HUES64 (cell line): ENCODE measurements around the gene KLF13. TPM values are rescaled to one million over a fixed set of nuclear protein-coding genes. Genes with fewer than 3 reads are reported as not detected.

Experiments
- H3K27ac ChIP-seq: 2 replicates; pipeline ENCODE4 v1.7.0; 2013; ENCODE audit warnings: low read depth, low read length, inconsistent platforms
- H3K27me3 ChIP-seq: 2 replicates; pipeline ENCODE4 v1.6.1; 2013; ENCODE audit warnings: mild to moderate bottlenecking, low read length; ENCODE audit not compliant: insufficient read depth
- H3K36me3 ChIP-seq: 2 replicates; pipeline ENCODE4 v1.6.1; 2013; ENCODE audit warnings: mild to moderate bottlenecking, low read length; ENCODE audit not compliant: insufficient read depth
- H3K4me1 ChIP-seq: 2 replicates; pipeline ENCODE4 v1.6.1; 2013; ENCODE audit warnings: mild to moderate bottlenecking, low read length, moderate library complexity; ENCODE audit not compliant: insufficient read depth
- H3K4me3 ChIP-seq: 2 replicates; pipeline ENCODE4 v1.5.1; 2013; ENCODE audit warnings: mild to moderate bottlenecking, low read length, moderate library complexity
- H3K9ac ChIP-seq: 2 replicates; pipeline ENCODE4 v1.6.1; 2013; ENCODE audit warnings: mild to moderate bottlenecking, low read depth, low read length
- H3K9me3 ChIP-seq: 2 replicates; pipeline ENCODE4 v1.6.1; 2013; ENCODE audit warnings: low read depth, low read length; ENCODE audit not compliant: insufficient read depth
- WGBS: fragments of 150-250, 120-280 bp; methylation state at CpG from one replicate; pipeline ENCODE4 v1.1.7; 2013; ENCODE audit warnings: missing lambda C conversion rate; 5-methylcytosine and 5-hydroxymethylcytosine counted together
- polyA plus RNA-seq, 2 experiments: library from polyadenylated mRNA; stranded (reverse); fragments of 50-300 nt; gene quantifications; one replicate each; pipeline ENCODE4 v1.2.3, GENCODE V29; 2013

The KLF13 gene
- 27.7 TPM for polyA plus RNA-seq (2013, experiment 1 of 2)
- polyA plus RNA-seq (2013, experiment 2 of 2): 33.5 TPM

DNA sequence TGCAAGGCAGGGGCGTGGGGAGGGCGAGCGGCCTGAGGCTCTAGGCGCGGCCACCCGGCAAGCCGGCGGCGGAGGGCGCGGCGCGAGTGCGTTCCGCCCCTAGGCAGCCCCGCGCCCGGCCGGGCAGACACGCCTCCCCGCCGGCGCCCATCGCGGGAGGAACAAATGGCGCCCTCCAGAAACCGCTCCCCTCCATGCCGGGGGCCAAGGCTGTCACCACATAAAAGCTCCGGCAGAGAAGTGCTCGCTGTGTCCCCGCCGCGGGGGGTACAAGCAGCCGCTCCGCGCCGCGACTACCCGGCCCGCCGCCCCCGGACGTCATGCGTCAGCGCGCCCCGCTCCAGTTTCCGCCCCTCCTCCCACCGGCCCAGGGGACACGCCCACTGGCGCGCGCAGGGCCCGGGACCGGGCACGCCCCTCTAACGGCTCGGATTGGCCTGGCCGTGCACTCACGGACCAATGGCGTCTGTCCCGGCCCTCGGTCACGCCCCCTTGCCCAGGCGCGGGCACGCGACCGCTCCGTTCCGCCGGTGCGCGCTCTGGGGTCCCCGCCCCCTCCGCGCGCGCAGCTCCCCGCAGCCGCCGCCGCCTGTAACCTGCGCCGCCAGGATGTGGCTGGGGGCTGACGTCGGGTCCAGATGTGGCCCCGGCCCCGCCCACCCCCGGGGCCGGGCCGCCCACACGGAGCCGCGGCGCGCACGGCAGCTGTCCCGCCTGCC, at the start of gene KLF13:
KLF13 (plus strand) TSS at position 680 of the 719 bp plus-strand sequence. CDS start 378 bp downstream, outside the sequence.
- H3K4me1 ChIP-seq: peaks cover 16% of the 10 kb centered on the region
- H3K9ac ChIP-seq: peak within 1 kb of the TSS; percentile 70
- peaks cover 25% of the 10 kb centered on the region for H3K27me3 ChIP-seq
- H3K36me3 ChIP-seq: no peaks in the 10 kb centered on the region
- H3K9me3 ChIP-seq: 0 out of 2 replicates have a peak, but pooled peaks cover 2% of the 10 kb centered on the region
- peak within 1 kb of the TSS; percentile 86; the same call in 1 of the 2 replicates for H3K27ac ChIP-seq
- WGBS: under 1% methylated on average over 99 of the region's 99 CpGs
- H3K4me3 ChIP-seq: peak within 1 kb of the TSS; percentile 78

DNA sequence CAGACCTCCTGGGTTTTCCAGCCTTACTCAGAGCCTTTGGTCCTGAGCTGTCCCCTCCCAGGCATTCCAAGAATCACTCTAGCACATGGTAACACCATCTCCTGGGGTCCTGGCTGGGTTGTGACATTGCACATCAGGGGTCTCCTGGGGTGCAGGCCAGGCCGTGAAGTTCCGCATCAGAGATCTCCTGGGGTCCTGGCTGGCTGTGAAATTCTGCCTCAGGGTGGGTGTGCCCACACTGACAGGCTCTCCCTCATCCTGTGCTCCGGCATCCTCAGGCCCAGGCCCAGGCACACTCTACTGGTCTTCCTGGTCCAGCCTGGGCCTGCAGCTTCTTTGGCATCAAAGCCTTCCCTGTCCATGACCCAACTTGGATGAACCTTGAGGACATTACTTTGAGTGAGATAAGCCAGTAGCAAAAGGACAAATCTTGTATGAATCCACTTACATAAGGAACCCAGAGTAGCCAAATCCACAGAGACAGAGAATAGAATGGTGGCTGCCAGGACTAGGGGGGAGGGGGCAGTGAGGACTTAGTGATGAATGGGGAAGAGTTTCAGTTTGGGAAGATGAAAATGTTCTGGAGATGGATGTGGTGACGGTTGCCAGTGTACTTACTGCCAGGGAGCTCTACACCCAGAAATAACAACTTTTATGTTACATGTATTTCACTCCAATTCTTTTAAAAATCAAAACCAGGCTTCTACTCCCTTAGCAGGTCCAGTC, 49.1 kb upstream of the KLF13 start:
- no peaks in the 10 kb centered on the region for H3K9me3 ChIP-seq
- no peaks in the 10 kb centered on the region for H3K36me3 ChIP-seq
- no peaks in the 10 kb centered on the region for H3K4me1 ChIP-seq
- no peak overlapping the region for H3K9ac ChIP-seq
- H3K27ac ChIP-seq: no peak overlapping the region
- no peaks in the 10 kb centered on the region for H3K27me3 ChIP-seq
- H3K4me3 ChIP-seq: no peak overlapping the region
- WGBS: 94% methylated on average over 4 of the region's 4 CpGs

- Histone ChIP-seq H3K4me1 (no peaks in the 10 kb centered on the region), H3K4me3 (no peak overlapping the region), H3K9ac (no peak overlapping the region), H3K9me3 (no peaks in the 10 kb centered on the region), H3K27ac (no peak overlapping the region), H3K36me3 (no peaks in the 10 kb centered on the region), H3K27me3 (no peaks in the 10 kb centered on the region)
- WGBS: 83% methylated on average over 6 of the region's 6 CpGs
Observed at GRCh38 chr15:31278061-31278445, 48.6 kb upstream of the KLF13 start.

DNA sequence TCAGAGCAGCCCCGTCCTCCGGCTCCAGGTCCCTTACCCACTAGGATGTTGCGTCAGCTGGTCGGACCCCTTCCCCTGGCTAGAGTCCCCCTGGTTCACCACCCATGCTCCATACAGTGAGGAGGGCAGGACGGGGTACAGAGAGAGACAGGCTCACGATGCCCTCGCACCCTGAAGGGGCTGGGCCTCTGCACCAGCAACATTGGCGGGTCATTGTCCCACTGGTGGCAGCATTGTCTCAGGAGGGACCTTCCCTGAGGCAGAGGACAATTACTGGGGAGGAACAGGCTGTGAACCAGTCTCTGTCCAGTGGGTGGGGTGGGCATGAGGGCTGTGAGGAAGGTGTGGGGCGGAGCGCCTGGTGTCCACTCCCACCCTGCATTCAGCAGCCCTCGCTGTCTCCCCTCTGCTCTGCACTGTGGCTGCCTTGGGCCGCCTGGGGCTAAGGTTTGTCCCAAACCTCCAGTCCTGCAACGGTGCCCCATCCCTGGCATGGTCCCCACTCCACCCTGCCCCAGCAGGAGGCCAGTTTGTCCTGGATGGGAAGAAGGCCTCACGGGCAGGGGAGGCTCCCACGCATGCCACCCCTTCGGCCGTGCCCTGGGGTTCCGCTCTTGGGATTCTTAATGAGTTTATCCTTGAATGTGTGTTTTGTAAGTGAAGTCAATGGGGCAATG, 48.0 kb upstream of the KLF13 start:
- Histone ChIP-seq H3K36me3 (no peaks in the 10 kb centered on the region), H3K27ac (no peak overlapping the region), H3K4me1 (no peaks in the 10 kb centered on the region), H3K9me3 (no peaks in the 10 kb centered on the region), H3K27me3 (no peaks in the 10 kb centered on the region), H3K4me3 (no peak overlapping the region), H3K9ac (no peak overlapping the region)
- 95% methylated on average over 18 of the region's 18 CpGs for WGBS

DNA sequence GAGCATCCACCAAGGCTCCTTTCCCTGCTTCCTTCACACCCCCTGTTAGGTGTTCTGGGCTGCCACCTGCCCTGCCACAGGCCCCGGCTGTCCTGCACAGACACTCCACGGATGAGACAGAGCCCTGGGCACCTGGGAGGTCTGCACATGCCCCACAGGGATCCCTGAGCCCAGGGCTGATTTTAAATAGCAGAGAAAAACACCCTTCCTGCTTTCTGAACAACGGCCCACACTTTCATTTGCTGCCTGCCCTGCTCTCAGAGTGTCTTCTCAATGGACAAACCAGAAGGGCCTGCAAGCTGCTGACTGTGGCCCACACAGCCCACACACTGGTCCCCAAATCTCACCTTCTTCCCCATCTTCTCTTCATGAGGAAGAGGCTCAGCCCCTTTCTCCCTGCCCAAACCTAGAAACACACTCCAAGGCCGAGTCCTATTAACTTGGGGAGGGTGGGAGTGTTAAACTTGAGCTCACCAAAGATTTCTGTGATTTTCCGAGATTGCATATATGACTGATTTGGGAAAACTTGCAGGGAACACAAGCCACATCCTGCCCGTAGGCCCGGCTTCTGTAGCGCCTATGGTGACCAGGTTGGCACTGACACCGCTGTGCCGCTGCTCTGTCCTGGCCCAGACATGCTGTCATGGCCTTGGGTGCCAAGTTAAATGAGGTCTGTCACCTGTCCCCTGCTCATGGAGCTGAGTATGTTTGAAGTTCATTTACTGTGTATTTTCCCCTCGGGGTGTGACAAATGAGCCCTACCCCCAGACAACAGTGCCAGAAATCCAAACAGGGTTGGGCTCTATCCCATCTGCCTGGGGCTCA, 47.2 kb upstream of the KLF13 start:
- Histone ChIP-seq H3K9ac (no peak overlapping the region), H3K4me1 (no peaks in the 10 kb centered on the region), H3K9me3 (no peaks in the 10 kb centered on the region), H3K4me3 (no peak overlapping the region), H3K36me3 (no peaks in the 10 kb centered on the region), H3K27ac (no peak overlapping the region), H3K27me3 (no peaks in the 10 kb centered on the region)
- WGBS: 91% methylated on average over 11 of the region's 11 CpGs

GRCh38 chr15:31280046-31280830, 46.4 kb upstream of the KLF13 start:
- no peak overlapping the region for H3K9ac ChIP-seq
- 87% methylated on average over 16 of the region's 16 CpGs for WGBS

GRCh38 chr15:31280831-31281216, 45.8 kb upstream of the KLF13 start:
- no peaks in the 10 kb centered on the region for H3K4me1 ChIP-seq
- WGBS: 91% methylated on average over 6 of the region's 6 CpGs

More at GRCh38 chr15:31280046-31280830, 46.4 kb upstream of the KLF13 start:
- H3K27me3 ChIP-seq: no peaks in the 10 kb centered on the region
- H3K4me3 ChIP-seq: no peak overlapping the region
- H3K4me1 ChIP-seq: no peaks in the 10 kb centered on the region
- H3K9me3 ChIP-seq: no peaks in the 10 kb centered on the region
- no peaks in the 10 kb centered on the region for H3K36me3 ChIP-seq
- H3K27ac ChIP-seq: no peak overlapping the region

DNA sequence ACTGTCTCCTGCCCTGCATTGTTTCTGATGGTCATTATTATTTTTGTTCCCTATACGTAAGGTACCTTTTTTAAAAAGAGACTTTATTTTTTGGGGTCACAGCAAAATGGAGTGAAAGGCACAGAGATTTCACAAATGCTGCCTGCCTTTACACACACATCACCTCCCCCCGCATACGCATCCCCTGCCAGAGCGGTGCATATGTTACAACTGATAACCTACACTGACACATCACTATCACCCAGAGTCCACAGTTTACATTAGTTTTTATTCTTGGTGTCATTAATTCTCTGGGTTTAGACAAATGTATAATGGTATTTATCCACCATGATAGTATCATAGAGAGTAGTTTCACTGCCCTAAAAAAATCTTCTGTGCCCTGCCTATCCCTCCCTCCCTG, 43.6 kb upstream of the KLF13 start:
- H3K4me1 ChIP-seq: no peaks in the 10 kb centered on the region
- H3K36me3 ChIP-seq: no peaks in the 10 kb centered on the region
- WGBS: 98% methylated on average over 4 of the region's 4 CpGs
- no peaks in the 10 kb centered on the region for H3K27me3 ChIP-seq
- no peak overlapping the region for H3K27ac ChIP-seq
- no peak overlapping the region for H3K4me3 ChIP-seq
- no peak overlapping the region for H3K9ac ChIP-seq
- H3K9me3 ChIP-seq: no peaks in the 10 kb centered on the region

More at GRCh38 chr15:31280831-31281216, 45.8 kb upstream of the KLF13 start:
- Histone ChIP-seq H3K9me3 (no peaks in the 10 kb centered on the region), H3K36me3 (no peaks in the 10 kb centered on the region), H3K27me3 (no peaks in the 10 kb centered on the region), H3K27ac (no peak overlapping the region), H3K9ac (no peak overlapping the region), H3K4me3 (no peak overlapping the region)

DNA sequence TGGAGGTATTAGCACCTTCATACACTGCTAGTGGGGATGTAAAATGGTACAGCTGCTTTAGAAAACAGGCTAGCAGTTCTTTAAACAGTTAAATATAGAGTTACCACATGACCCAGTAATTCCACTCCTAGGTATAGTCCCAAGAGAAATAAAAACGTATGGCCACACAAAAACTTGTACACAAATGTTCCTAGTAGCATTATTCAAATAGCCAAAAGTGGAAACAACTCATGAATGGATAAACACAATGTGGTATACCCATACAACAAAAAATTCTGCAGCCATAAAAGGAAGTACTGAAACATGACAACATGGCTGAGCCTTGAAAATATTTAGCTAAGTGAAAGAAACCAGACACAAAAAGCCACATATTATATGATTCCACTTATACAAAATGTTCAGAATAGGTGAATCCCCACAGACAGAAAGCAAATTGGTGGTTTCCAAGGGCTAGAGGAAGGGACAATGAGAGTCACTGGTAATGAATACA, 40.8 kb upstream of the KLF13 start:
- WGBS: 75% methylated on average over 1 of the region's 1 CpG
- Histone ChIP-seq H3K9me3 (no peaks in the 10 kb centered on the region), H3K4me1 (no peaks in the 10 kb centered on the region), H3K36me3 (no peaks in the 10 kb centered on the region), H3K4me3 (no peak overlapping the region), H3K27me3 (no peaks in the 10 kb centered on the region), H3K9ac (no peak overlapping the region), H3K27ac (no peak overlapping the region)

- H3K9me3 ChIP-seq: no peaks in the 10 kb centered on the region
- no peaks in the 10 kb centered on the region for H3K27me3 ChIP-seq
- 0 out of 2 replicates have a peak, but pooled peaks cover 6% of the 10 kb centered on the region for H3K4me1 ChIP-seq
- H3K36me3 ChIP-seq: no peaks in the 10 kb centered on the region
- no peak overlapping the region for H3K27ac ChIP-seq
- 83% methylated on average over 3 of the region's 3 CpGs for WGBS
- no peak overlapping the region for H3K4me3 ChIP-seq
- no peak overlapping the region for H3K9ac ChIP-seq
Observed at GRCh38 chr15:31291048-31291578, 35.5 kb upstream of the KLF13 start.
